Activated CD4-positive, CD25-positive, alpha-beta regulatory T cell treated with anti-CD3 and anti-CD28 coated beads, Interleukin-2, amount 50 U/mL, for 16 hours (primary cell): Measurements from ENCODE around the gene RTRAF.

ENCODE experiments used
- DNase-seq: peaks from one replicate; pipeline ENCODE4 v3.0.0-alpha.2; 2020; ENCODE audit warnings: low read depth, low spot score

Gene RTRAF

GRCh38 chr14:51989293-51990234 is at the start of gene RTRAF:
TSS of gene RTRAF (plus strand) at chr14:51989546. CDS start at chr14:51989640, 94 bp downstream.
- DNase-seq = peak; percentile 81

- no peak for DNase-seq
These were observed 49.5 kb upstream of the RTRAF start for GRCh38 chr14:51939755-51940301.

GRCh38 chr14:51942971-51943370 is 46.4 kb upstream of the RTRAF start:
- DNase-seq = no peak

GRCh38 chr14:51950007-51950406 is 39.3 kb upstream of the RTRAF start:
- no peak for DNase-seq

GRCh38 chr14:51951656-51952055 is 37.7 kb upstream of the RTRAF start:
- no peak for DNase-seq

GRCh38 chr14:51954031-51954430 is 35.3 kb upstream of the RTRAF start:
- no peak for DNase-seq

GRCh38 chr14:51954657-51955056 is 34.7 kb upstream of the RTRAF start:
- DNase-seq = no peak

GRCh38 chr14:51957950-51958349 is 31.4 kb upstream of the RTRAF start:
- no peak for DNase-seq

GRCh38 chr14:51959928-51960327 is 29.4 kb upstream of the RTRAF start:
- no peak for DNase-seq

GRCh38 chr14:51960866-51961265 is 28.5 kb upstream of the RTRAF start:
- DNase-seq = no peak

- DNase-seq = no peak
These were observed 26.6 kb upstream of the RTRAF start for GRCh38 chr14:51962711-51963110.

- DNase-seq = no peak
These were observed 26.1 kb upstream of the RTRAF start for GRCh38 chr14:51963286-51963685.

GRCh38 chr14:51967521-51967920 is 21.8 kb upstream of the RTRAF start:
- no peak for DNase-seq

- no peak for DNase-seq
These were observed 19.4 kb upstream of the RTRAF start for GRCh38 chr14:51969852-51970540.

GRCh38 chr14:51972566-51972965 is 16.8 kb upstream of the RTRAF start:
- DNase-seq = no peak

- DNase-seq = no peak
These were observed 12.3 kb upstream of the RTRAF start for GRCh38 chr14:51977075-51977474.

- DNase-seq = no peak
These were observed 10.7 kb upstream of the RTRAF start for GRCh38 chr14:51978681-51979085.

GRCh38 chr14:51979088-51979709 is 10.1 kb upstream of the RTRAF start:
- DNase-seq = peak; percentile 69

- DNase-seq = no peak
These were observed 8.0 kb upstream of the RTRAF start for GRCh38 chr14:51981218-51981854.

- DNase-seq = no peak
These were observed 1.1 kb upstream of the RTRAF start for GRCh38 chr14:51988221-51988620.

GRCh38 chr14:51990488-51990887 is 1.1 kb downstream of the RTRAF start:
- DNase-seq = no peak
